ENCODE measurements around the gene CORO6.

CORO6 gene

DNA sequence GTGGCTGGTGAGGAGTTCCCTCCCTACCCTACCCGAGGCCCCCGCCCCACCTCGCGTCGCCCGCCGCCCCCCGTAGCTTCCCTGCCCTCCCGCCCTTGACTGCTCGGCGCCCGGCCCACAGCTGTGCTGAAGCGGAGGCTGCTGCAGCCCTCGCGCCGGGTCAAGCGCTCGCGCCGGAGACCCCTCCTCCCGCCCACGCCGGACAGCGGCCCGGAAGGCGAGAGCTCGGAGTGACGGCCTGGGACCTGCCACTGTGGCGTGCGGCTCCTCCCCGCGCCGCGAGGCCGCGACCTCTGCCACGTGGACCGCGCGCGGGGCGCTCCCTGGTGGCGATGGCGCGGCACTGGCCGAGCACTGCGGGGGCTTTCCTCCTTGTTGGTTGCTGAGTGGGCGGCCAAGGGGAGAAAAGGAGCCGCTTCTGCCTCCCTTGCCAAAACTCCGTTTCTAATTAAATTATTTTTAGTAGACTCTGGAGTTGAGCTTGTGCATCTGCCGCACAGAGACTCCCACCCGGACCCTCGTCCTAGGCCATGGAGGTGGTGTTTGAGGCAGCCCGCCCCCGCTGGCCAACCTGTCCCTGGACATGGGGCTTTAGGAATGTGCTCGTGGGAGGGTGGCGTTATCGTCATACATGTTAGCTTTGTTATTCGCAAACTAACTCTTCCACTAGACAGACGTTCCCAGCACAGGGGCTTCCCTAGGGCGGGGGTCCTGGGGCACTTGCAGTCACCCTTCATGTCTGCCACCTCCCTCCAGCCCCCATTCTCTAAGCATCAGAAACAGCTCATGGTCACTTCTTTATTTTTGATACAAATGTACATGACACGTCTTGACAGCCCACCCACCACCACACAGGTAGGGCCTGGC, 49.8 kb downstream of the CORO6 start:
- TF ChIP-seq, protein P1, sequence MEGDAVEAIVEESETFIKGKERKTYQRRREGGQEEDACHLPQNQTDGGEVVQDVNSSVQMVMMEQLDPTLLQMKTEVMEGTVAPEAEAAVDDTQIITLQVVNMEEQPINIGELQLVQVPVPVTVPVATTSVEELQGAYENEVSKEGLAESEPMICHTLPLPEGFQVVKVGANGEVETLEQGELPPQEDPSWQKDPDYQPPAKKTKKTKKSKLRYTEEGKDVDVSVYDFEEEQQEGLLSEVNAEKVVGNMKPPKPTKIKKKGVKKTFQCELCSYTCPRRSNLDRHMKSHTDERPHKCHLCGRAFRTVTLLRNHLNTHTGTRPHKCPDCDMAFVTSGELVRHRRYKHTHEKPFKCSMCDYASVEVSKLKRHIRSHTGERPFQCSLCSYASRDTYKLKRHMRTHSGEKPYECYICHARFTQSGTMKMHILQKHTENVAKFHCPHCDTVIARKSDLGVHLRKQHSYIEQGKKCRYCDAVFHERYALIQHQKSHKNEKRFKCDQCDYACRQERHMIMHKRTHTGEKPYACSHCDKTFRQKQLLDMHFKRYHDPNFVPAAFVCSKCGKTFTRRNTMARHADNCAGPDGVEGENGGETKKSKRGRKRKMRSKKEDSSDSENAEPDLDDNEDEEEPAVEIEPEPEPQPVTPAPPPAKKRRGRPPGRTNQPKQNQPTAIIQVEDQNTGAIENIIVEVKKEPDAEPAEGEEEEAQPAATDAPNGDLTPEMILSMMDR (IDR thresholded peaks at IDR 0.05; ENCODE audit: low read depth, low read length, missing control alignments), result peak; percentile 82
- no peak overlapping the region for H3K4me3 ChIP-seq (ENCODE audit: low read depth, low read length)
- DNase-seq (ENCODE audit: low read depth), result no peak

DNA sequence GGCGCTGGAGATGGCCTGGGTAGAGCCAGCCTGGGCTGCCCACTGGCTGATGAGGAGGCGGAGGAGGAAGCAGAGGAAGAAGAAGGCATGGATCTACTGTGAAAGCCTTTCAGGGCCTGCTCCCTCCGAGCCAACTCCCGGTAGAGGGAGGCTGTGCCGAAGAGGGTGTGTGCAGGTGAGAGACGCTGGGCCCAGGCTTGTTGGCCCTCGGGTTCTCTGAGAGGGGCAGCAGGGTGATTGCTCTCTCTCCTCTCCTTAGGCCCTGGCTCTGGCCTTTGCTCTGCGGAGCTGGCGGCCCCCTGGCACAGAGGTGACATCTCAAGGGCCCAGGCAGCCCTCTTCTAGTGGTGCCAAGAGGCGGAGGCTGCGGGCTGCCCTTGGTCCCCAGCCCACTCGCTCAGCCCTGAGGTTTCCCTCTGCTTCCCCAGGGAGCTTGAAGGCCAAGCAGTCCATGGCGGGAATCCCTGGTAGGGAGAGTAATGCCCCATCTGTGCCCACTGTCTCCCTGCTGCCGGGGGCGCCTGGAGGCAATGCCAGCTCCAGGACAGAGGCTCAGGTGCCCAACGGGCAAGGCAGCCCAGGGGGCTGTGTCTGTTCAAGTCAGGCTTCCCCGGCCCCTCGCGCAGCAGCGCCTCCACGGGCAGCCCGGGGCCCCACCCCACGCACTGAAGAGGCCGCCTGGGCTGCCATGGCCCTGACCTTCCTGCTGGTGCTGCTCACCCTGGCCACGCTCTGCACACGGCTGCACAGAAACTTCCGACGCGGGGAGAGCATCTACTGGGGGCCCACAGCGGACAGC, 50.6 kb downstream of the CORO6 start:
- no peak for DNase-seq (ENCODE audit: low read depth)
- TF ChIP-seq, protein P1 (IDR thresholded peaks at IDR 0.05; ENCODE audit: low read depth, low read length, missing control alignments), result no peak
- no peak overlapping the region for H3K4me3 ChIP-seq (ENCODE audit: low read depth, low read length)

DNA sequence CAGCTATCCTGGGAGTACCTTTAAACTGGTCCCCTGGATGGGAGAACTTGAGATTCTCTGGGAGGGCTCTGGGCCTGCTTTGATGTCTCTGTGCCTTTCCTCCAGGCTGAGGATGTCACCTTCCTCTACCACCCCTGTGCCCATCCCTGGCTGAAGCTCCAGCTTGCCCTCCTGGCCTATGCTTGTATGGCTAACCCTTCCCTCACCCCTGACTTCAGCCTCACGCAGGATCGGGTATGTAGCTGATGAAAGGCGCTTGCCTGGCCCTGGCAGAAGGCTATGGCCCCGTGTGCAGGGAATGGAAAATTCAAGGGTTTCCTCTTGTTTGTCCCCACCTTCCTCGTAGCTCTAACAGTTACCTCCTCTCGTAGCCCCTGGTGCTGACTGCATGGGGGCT, 51.2 kb downstream of the CORO6 start:
- no peak overlapping the region for H3K4me3 ChIP-seq (ENCODE audit: low read depth, low read length)
- DNase-seq (ENCODE audit: low read depth), result no peak
- TF ChIP-seq, protein P1 (IDR thresholded peaks at IDR 0.05; ENCODE audit: low read depth, low read length, missing control alignments), result no peak

DNA sequence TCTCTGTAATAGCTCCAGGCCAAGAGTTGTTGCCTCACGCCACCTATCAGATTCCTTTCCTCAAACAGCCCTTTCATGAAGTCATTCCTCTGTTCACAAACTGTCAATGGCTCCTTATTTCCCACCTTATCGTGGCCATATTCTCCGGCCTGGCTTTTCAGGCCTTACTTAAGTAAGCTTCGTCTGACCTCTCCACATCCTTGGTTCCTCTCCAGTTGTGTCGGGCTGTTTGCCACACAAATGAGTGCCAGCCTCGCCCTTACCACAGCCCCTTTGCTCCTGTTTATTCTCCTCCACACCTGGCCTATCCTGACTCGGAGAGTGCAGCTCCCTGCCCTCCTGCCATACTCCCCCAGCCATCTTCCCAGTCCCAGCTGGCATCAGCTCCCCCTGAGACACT, 52.2 kb downstream of the CORO6 start:
- no peak for DNase-seq (ENCODE audit: low read depth)
- H3K4me3 ChIP-seq (ENCODE audit: low read depth, low read length), result no peak overlapping the region
- TF ChIP-seq, protein P1 (IDR thresholded peaks at IDR 0.05; ENCODE audit: low read depth, low read length, missing control alignments), result no peak

DNA sequence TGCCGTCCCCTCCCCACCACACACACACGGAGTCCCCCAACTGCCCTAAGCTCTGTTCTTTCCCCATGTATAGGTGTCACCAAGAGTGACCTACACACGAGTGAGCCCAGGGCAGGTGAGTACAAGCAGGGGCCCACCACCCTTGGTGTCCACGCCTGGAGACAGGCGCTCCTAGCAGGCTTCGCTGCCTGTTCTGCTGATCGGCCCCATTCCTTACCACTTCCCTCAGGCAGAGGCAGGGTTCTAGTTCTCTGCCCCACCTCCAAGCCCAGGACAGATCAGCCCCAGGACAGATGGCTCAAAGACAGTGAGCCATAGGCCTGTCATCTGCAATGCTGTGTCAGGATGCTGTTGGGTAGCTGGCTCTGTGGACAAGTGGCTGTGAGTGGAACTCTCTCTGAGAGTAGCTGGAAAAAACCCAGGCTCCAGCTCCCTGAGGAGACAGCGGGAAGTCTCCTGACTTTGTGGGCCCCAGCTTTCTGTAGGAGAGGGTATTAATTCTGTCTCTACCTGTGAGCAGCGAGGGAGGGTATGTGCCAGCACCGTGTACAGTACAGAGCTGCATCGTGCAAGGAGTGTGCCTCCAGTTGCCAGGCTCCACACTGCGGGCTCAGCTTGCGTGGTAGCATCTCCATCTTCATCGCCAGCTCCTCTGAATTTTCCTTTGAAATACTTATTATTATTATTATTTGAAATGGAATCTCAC, 53.3 kb downstream of the CORO6 start:
- TF ChIP-seq, protein P1 (IDR thresholded peaks at IDR 0.05; ENCODE audit: low read depth, low read length, missing control alignments), result no peak
- DNase-seq (ENCODE audit: low read depth), result no peak
- peak overlapping the region; percentile 68 for H3K4me3 ChIP-seq (ENCODE audit: low read depth, low read length)

DNA sequence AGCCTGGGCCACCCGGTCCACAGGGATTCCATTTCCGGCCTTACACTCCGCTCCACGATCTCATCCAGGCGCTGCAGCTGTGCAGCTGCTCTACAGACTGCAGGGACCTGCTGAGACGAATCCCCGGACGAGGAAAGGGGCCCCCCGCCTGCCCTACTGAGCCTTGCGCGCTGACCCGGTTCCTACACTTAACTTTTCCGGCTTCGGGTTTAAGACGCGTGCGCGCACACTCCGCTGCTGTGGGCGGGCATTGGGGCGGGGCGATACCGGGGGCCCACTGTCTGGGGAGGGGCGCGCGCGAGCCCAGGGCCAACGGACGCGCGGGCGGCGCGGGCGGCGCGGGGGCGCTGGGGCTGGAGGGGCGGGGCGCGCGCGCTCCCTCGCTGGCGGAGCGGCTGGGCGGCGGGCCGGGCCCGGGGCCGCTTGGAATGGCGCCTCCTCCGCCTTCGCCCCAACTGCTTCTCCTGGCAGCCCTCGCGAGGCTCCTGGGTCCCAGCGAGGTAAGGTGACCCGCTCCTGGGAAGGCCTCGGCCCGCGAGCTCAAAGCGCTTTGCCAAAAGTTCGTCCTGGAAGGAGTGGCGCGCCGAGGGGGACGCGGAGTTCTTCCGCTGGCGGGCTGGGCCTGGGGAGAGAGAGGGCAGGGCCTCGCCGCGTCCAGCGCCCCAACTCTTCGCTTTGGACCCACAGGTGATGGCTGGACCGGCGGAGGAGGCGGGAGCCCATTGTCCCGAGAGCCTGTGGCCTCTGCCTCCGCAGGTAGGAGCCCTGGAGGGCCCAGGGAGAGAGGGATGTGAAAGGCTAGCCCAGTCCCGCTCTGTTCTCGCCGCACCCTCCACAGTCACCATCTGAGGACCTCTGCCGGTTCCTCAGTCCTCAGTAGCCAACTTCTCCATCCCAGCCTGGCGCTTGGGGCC, 54.1 kb downstream of the CORO6 start, which contains the start of gene TP53I13:
Gene TP53I13, plus strand, starts transcription at position 371 of the 914 bp plus-strand sequence. Its CDS starts 58 bp downstream, at position 429.
- TF ChIP-seq, protein P1 (IDR thresholded peaks at IDR 0.05; ENCODE audit: low read depth, low read length, missing control alignments), result no peak
- DNase-seq (ENCODE audit: low read depth), result no peak
- H3K4me3 ChIP-seq (ENCODE audit: low read depth, low read length), result peak within 1 kb of the TSS; percentile 68
